Esophagus muscularis mucosa (tissue), 4 donors: ENCODE data around the gene SLC12A7.

Experiments used
- CTCF ChIP-seq, 3 experiments: fragments of 200-600 bp in 2 of 3; fragments of 450-650 bp in 1 of 3; sonication (generic) in 2 of 3; IDR thresholded peaks; one replicate each; pipeline ENCODE4 v1.5.1; 2017 to 2019; ENCODE audit warnings: antibody characterized with exemption in 3 of 3, mild to moderate bottlenecking in 2 of 3, moderate library complexity in 1 of 3
- EP300 ChIP-seq: sonication (generic); formaldehyde crosslinking; IDR thresholded peaks from one replicate; pipeline ENCODE4 v1.6.1; 2017; ENCODE audit warnings: antibody characterized with exemption
- POLR2A ChIP-seq: fragments of 450-650 bp; IDR thresholded peaks from one replicate; pipeline ENCODE4 v1.6.1; 2017; ENCODE audit warnings: antibody characterized with exemption, moderate library complexity, mild to moderate bottlenecking, low read depth
- POLR2AphosphoS5 ChIP-seq, 2 donors: sonication (generic); formaldehyde crosslinking; IDR thresholded peaks; one replicate each; pipeline ENCODE4 v1.6.1; 2017; ENCODE audit warnings: antibody characterized with exemption in 2 of 2

DNA sequence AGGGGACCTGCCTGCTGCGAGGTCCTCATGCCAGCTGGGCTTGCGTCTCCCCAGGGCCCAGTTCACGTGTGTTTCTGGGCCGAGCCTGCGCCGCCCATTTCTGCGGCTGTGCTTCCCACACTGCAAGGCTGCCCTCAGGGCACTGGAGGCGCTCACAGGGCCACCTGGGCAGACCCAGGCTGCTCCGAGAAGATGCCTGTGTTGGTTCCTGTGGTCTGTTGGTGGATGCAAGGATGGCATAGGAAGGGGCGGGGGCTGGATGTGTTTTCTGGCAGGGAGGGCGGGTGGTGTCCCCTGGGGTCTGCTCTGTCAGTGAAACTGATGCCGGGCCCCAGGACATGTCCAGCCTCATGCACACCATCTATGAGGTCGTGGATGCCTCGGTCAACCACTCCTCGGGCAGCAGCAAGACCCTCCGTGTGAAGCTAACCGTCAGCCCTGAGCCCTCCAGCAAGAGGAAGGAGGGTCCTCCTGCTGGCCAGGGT is 77.4 kb downstream of the SLC12A7 start:
- TF ChIP-seq CTCF (IDR thresholded peaks at IDR 0.05) (no peak), POLR2AphosphoS5 (IDR thresholded peaks at IDR 0.05) (no peak), EP300 (no peak), POLR2A (no peak)
